Tibial artery (tissue), 4 donors: ENCODE measurements around the gene PRR20G.

Experiments used
- DNase-seq, 2 donors: peaks; one replicate each; pipeline ENCODE4 v3.0.0-alpha.2; 2019
- H3K27ac ChIP-seq, 2 donors: fragments of 200-600 bp; sonication (generic) in 1 of 2; 1 replicate in 1 of 2; 2 replicates in 1 of 2; pipeline ENCODE4 v1.5.1; 2018 to 2019; ENCODE audit warnings: mild to moderate bottlenecking in 1 of 2
- H3K27me3 ChIP-seq, 2 donors: fragments of 200-600 bp; sonication (generic) in 1 of 2; one replicate each; pipeline versions ENCODE4 v1.5.1 to v1.6.0; 2016 to 2019
- H3K36me3 ChIP-seq, 3 donors: fragments of 200-600 bp; sonication (generic) in 2 of 3; one replicate each; pipeline ENCODE4 v1.5.1; 2016 to 2019; ENCODE audit warnings: mild to moderate bottlenecking in 2 of 3
- H3K4me1 ChIP-seq, 4 donors: fragments of 200-600 bp; sonication (generic) in 2 of 4; 1 replicate in 3 of 4; 2 replicates in 1 of 4; pipeline ENCODE4 v1.5.1; 2016 to 2019
- H3K4me3 ChIP-seq, 2 donors: fragments of 200-600 bp; sonication (generic) in 1 of 2; 1 replicate in 1 of 2; 2 replicates in 1 of 2; pipeline ENCODE4 v1.5.1; 2018 to 2019; ENCODE audit warnings: mild to moderate bottlenecking in 2 of 2
- H3K9me3 ChIP-seq, 3 donors: fragments of 200-600 bp; sonication (generic) in 1 of 3; one replicate each; pipeline ENCODE4 v1.5.1; 2016 to 2019
- intact Hi-C: fragments of 100-400 bp; cut with DNase I; formaldehyde crosslinking; loops from one replicate; pipeline ENCODE4 v1.15.0; 2023; ENCODE audit warnings: low total_unique reads
- TF ChIP-seq, protein P1 (sequence below), 2 experiments: fragments of 200-600 bp in 1 of 2; fragments of 450-650 bp in 1 of 2; IDR thresholded peaks; one replicate each; pipeline ENCODE4 v1.5.1; 2017 to 2019; ENCODE audit warnings: antibody characterized with exemption in 2 of 2, mild to moderate bottlenecking in 1 of 2, moderate library complexity in 1 of 2

The PRR20G gene

DNA sequence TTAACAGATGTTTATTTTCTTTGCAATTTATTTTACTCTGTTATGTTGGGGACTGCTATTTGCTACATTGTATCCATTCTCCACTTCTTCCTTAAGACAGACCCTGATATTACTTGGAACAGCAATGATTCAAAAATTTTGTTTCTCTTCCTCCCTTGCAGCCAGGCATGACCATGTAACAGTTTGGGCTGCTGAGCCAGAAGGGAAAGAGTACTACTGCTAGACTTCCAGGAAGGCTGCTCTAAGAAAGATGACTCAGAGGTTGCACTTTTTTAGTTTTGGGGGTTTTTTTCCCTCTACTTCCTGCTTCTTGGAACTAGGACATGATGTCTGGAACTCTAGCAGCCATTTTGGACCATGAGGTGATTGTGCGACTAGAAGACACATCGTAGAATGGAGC, 10.3 kb downstream of the PRR20G start:
- no peak for DNase-seq
- H3K4me1 ChIP-seq, result peaks cover 0 to 11% (median 0%) of the 10 kb centered on the region in 4 donors
- TF ChIP-seq, protein P1, sequence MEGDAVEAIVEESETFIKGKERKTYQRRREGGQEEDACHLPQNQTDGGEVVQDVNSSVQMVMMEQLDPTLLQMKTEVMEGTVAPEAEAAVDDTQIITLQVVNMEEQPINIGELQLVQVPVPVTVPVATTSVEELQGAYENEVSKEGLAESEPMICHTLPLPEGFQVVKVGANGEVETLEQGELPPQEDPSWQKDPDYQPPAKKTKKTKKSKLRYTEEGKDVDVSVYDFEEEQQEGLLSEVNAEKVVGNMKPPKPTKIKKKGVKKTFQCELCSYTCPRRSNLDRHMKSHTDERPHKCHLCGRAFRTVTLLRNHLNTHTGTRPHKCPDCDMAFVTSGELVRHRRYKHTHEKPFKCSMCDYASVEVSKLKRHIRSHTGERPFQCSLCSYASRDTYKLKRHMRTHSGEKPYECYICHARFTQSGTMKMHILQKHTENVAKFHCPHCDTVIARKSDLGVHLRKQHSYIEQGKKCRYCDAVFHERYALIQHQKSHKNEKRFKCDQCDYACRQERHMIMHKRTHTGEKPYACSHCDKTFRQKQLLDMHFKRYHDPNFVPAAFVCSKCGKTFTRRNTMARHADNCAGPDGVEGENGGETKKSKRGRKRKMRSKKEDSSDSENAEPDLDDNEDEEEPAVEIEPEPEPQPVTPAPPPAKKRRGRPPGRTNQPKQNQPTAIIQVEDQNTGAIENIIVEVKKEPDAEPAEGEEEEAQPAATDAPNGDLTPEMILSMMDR (IDR thresholded peaks at IDR 0.05), result no peak
- no peaks in the 10 kb centered on the region for H3K27me3 ChIP-seq
- no peak overlapping the region for H3K27ac ChIP-seq
- H3K9me3 ChIP-seq, result peaks cover 0 to 8% (median 0%) of the 10 kb centered on the region in 3 donors
- no peaks in the 10 kb centered on the region for H3K36me3 ChIP-seq
- intact Hi-C loops, result no loop called here
- H3K4me3 ChIP-seq, result no peak overlapping the region

DNA sequence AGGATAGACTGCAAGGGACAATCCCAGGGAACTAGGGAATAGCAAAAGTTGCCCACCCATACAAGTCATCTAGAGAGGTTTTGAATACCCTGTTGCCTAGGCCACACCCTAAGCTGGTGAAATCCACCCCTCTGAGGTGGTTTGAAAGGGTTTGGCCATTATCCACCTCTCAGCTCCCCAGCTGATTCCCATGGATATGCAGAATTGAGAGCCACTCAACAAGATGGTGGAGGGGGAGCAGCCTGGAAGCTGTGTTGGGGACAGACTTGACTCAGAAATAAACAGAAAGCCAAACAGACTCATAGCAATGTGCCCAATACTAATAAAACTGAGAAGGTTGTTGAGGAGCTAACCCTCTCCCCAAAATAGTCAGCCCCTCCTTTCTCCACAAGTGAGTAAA, 10.9 kb downstream of the PRR20G start:
- Histone ChIP-seq H3K27me3 (no peaks in the 10 kb centered on the region), H3K4me1 (peaks cover 0 to 11% (median 0%) of the 10 kb centered on the region in 4 donors)
- intact Hi-C loops, result no loop called here

DNA sequence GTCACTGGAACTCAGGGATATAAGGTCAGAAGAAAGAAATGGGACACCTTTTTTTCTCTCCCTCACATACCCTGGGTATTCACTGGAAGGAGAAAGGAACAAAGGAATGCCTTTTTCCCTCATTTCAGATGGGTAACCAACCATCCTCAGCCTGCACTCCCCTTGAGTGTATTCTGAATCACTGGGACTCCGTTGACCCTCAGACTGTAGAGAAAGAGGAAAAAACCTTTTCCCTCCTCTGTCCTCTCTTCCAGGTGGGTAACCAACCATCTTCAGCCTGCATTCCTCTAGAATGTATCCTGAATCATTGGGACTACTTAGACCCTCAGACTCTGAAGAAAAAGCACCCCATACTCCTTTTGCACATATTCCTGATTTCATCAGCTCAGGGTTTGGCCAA, 11.4 kb downstream of the PRR20G start:
- no peak overlapping the region for H3K27ac ChIP-seq
- DNase-seq, result no peak
- TF ChIP-seq, protein P1 (IDR thresholded peaks at IDR 0.05), result no peak
- H3K36me3 ChIP-seq, result no peaks in the 10 kb centered on the region
- no peak overlapping the region for H3K4me3 ChIP-seq
- H3K4me1 ChIP-seq, result peaks cover 0 to 11% (median 0%) of the 10 kb centered on the region in 4 donors
- intact Hi-C loops, result no loop called here
- no peaks in the 10 kb centered on the region for H3K27me3 ChIP-seq
- peaks cover 0 to 8% (median 0%) of the 10 kb centered on the region in 3 donors for H3K9me3 ChIP-seq

More for the DNA sequence above, 10.9 kb downstream of the PRR20G start:
- Histone ChIP-seq H3K9me3 (peaks cover 0 to 8% (median 0%) of the 10 kb centered on the region in 3 donors), H3K27ac (no peak overlapping the region), H3K36me3 (no peaks in the 10 kb centered on the region), H3K4me3 (no peak overlapping the region)
- TF ChIP-seq, protein P1 (IDR thresholded peaks at IDR 0.05), result no peak
- DNase-seq, result no peak

DNA sequence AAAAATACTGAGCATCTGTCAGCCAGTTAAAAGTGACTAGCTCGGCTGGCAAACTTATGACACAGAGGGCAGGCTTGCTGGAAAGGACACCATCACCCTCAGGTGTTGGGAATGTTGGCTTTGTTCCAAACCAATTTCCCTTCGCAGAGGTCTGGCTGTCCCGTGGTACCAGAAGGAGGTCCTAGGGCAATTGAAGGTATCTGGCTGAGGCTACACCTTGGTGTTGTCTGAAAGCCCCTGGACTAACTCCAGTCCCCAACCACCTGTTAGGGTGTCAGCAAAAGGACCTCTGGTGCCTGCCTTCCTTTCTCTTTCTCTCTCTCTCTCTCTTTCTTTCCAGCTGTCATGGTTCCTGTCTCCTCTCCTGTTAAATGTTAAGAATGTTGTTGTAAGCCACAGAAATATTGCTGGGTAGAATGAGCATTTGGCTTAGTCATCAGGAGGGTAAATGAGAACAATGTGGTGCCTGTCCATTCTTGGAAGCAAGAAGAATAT, 12.5 kb downstream of the PRR20G start:
- Histone ChIP-seq H3K27me3 (no peaks in the 10 kb centered on the region), H3K36me3 (no peaks in the 10 kb centered on the region), H3K9me3 (peaks cover 0 to 8% (median 0%) of the 10 kb centered on the region in 3 donors), H3K4me1 (peaks cover 0 to 11% (median 0%) of the 10 kb centered on the region in 4 donors), H3K27ac (no peak overlapping the region), H3K4me3 (no peak overlapping the region)
- no peak for DNase-seq
- TF ChIP-seq, protein P1 (IDR thresholded peaks at IDR 0.05), result no peak
- intact Hi-C loops, result no loop called here

DNA sequence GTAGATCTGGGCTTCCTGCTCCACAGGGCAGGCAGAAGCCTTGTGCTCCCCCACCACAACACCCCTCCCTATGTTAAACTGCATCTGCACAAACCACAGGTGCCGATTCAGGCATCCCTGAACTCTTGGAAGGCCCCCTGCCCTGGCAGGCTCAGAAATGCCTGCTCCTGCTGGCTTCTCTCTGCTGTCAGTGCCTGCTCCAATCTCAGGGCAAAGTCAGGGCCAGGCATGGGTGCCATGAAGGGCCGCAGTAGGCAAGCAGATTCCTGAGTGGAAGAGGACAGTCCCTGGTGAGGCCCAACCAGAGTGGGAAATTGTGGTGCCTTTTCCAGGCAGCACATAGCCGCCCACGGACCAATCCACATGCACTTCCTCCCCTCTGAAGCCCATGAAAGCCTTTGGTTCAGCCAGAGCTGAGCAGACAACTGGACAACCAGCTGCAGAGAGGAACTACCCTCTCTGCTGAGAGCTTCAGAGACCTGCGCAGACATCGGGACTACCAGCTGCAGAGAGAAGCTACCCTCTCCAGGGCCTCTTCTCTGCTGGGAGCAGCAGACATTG, 13.6 kb downstream of the PRR20G start:
- no peak for DNase-seq
- Histone ChIP-seq H3K27me3 (no peaks in the 10 kb centered on the region), H3K4me3 (no peak overlapping the region), H3K4me1 (peaks cover 0 to 11% (median 0%) of the 10 kb centered on the region in 4 donors), H3K36me3 (no peaks in the 10 kb centered on the region), H3K27ac (no peak overlapping the region), H3K9me3 (peaks cover 0 to 13% (median 0%) of the 10 kb centered on the region in 3 donors)
- intact Hi-C loops, result no loop called here
- TF ChIP-seq, protein P1 (IDR thresholded peaks at IDR 0.05), result no peak
